IPS-18a (cell line): ENCODE results near the gene IQGAP1.
A peak's percentile ranks its signal among the peaks of the same experiment; 100 is the strongest.

Source experiments
- H3K27ac ChIP-seq: one replicate; pipeline ENCODE4 v1.5.1; 2013; ENCODE audit warnings: low read length
- H3K27me3 ChIP-seq: one replicate; pipeline ENCODE4 v1.6.1; 2013; ENCODE audit warnings: mild to moderate bottlenecking, low read length; ENCODE audit not compliant: control insufficient read depth, insufficient read depth
- H3K36me3 ChIP-seq: one replicate; pipeline ENCODE4 v1.6.1; 2013; ENCODE audit warnings: low read depth, low read length; ENCODE audit not compliant: control insufficient read depth
- H3K4me1 ChIP-seq: one replicate; pipeline ENCODE4 v1.6.1; 2013; ENCODE audit warnings: low read depth, low read length; ENCODE audit not compliant: control insufficient read depth
- H3K4me3 ChIP-seq: one replicate; pipeline ENCODE4 v1.5.1; 2013; ENCODE audit warnings: low read length
- H3K9ac ChIP-seq: one replicate; pipeline ENCODE4 v1.6.1; 2013; ENCODE audit warnings: mild to moderate bottlenecking, low read length, moderate library complexity
- H3K9me3 ChIP-seq: one replicate; pipeline ENCODE4 v1.6.1; 2013; ENCODE audit warnings: low read depth, low read length; ENCODE audit not compliant: control insufficient read depth

The IQGAP1 gene

DNA sequence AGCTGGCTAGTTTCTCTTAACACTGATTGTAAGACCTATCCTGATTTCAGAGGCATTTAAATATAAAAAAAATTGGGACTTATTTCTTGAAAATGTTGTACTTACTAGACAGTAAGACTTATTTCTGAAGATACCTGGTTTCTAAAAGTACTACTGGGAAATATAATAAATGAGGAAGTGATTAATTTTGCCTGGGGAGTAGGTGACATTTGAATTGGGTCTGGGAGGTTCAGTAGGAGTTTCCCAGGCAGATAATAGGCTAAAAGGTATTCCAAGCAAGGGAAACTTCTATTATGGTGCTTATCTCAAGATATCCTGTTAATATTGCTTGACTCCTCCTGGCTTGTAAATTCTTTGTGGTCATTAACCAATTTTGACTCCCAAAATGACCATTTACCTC is 6.5 kb upstream of the IQGAP1 start:
- Histone ChIP-seq H3K4me1 (no peaks in the 10 kb centered on the region), H3K9ac (no peak overlapping the region), H3K27me3 (no peaks in the 10 kb centered on the region), H3K36me3 (no peaks in the 10 kb centered on the region), H3K4me3 (no peak overlapping the region), H3K27ac (no peak overlapping the region), H3K9me3 (peaks cover 7% of the 10 kb centered on the region)

DNA sequence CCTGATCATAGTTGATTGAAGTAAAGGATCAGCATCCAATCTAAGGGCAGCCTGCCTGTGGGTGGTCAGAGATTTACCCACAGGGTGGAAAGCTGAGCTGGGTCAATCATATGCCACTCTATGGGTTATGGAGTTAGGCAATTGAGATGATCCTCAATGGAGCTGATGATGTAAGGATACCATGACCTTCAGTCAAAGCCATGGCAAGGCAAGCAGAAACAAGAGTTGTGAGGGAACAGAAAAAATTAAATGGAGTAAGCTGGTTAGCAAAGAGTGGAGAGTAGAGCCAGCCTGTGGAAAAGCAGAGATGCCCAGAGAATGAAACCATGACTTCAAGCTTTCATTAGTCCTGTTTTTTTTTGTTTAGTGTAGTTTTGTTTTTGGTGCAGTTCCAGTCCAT is 5.7 kb upstream of the IQGAP1 start:
- Histone ChIP-seq H3K27ac (no peak overlapping the region), H3K4me1 (no peaks in the 10 kb centered on the region), H3K9me3 (peaks cover 7% of the 10 kb centered on the region), H3K27me3 (no peaks in the 10 kb centered on the region), H3K36me3 (no peaks in the 10 kb centered on the region), H3K9ac (no peak overlapping the region), H3K4me3 (no peak overlapping the region)

DNA sequence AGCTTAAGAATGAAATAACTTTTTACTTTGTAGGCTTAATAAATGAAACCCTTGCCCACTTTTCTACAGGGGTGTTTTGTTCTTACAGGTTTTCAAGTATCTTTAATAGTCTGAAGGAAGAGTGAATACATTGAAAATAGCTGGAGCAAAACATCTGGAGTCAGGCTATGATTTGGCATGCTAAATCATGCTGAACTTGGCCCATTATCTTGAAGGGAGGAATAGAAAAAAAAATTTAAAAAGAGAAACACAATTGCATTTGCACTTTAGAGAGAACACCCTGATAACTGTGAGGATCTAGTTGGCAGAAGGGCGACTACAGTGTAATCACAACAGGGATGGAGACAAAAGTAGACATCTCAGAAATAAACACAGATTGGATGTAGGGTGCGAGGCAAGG is 1.8 kb upstream of the IQGAP1 start:
- Histone ChIP-seq H3K9ac (no peak overlapping the region), H3K27me3 (no peaks in the 10 kb centered on the region), H3K36me3 (no peaks in the 10 kb centered on the region), H3K27ac (no peak overlapping the region), H3K4me1 (peaks cover 9% of the 10 kb centered on the region), H3K4me3 (no peak overlapping the region), H3K9me3 (no peaks in the 10 kb centered on the region)

DNA sequence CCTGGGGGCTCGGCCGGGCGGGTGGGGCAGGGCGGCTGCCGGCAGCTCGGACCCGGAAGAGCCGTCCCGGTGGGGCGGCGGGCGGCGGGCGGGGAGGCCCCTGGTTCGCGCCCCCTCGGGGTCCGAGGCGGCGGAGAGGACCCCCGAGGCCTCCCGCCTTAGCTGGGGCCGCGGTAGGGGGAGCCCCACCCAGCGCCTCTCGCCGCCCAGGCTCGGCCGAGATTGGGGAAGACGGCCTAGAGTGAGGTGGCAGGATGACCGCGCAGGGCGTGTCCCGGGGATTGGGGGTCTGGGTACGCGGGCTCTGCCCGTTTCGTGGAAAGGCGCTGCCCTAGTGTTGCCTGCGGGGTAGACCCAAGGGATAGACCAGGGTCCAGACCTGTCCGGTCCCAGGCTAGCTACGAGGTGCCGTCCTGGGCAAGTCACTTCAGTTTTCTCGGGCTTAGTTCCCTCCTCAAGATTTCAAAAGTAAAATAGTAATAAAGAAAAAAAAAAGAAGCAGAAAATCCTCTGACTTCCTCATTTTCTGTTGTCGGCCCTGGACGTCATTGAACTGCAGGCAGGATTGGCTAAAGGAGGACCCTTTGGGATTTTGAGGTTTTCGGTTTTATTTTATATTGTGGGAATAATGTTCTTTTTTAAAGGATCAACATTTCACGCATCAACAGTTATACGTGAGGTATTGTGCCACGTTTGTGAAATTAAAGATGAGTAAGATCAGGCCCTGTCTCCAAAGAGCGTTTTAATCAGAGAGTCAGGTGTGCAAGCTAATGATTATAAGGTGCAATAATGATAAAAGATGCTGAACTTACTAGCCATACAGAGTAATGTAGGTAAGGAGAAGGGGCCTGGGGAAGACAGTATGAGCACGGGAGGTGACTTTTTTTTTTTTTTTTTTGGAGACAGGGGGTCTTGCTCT is 679 bp downstream of the IQGAP1 start:
- no peaks in the 10 kb centered on the region for H3K9me3 ChIP-seq
- H3K4me3 ChIP-seq, result peak overlapping the region; percentile 87
- H3K27me3 ChIP-seq, result no peaks in the 10 kb centered on the region
- H3K4me1 ChIP-seq, result peaks cover 26% of the 10 kb centered on the region
- H3K27ac ChIP-seq, result no peak overlapping the region
- H3K9ac ChIP-seq, result peak overlapping the region; percentile 73
- H3K36me3 ChIP-seq, result no peaks in the 10 kb centered on the region

DNA sequence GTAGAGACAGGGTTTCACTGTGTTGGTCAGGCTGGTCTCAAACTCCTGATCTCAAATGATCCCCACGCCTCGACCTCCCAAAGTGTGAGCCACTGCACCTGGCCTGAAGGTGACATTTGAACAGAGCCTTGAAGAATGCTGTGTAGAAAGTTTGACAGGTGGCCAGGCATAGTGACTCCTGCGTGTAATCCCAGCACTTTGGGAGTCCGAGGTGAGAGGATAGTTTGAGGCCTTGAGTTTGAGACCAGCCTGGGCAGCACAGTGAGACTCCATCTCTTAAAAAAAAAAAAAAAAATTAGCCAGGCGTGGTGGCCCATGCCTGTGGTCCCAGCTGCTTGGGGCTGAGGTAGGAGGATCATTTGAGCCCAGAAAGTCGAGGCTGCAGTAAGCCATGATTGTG is 1.5 kb downstream of the IQGAP1 start:
- no peaks in the 10 kb centered on the region for H3K27me3 ChIP-seq
- H3K9ac ChIP-seq, result no peak overlapping the region
- H3K9me3 ChIP-seq, result no peaks in the 10 kb centered on the region
- peak overlapping the region; percentile 87 for H3K4me3 ChIP-seq
- no peaks in the 10 kb centered on the region for H3K36me3 ChIP-seq
- no peak overlapping the region for H3K27ac ChIP-seq
- H3K4me1 ChIP-seq, result peaks cover 28% of the 10 kb centered on the region

DNA sequence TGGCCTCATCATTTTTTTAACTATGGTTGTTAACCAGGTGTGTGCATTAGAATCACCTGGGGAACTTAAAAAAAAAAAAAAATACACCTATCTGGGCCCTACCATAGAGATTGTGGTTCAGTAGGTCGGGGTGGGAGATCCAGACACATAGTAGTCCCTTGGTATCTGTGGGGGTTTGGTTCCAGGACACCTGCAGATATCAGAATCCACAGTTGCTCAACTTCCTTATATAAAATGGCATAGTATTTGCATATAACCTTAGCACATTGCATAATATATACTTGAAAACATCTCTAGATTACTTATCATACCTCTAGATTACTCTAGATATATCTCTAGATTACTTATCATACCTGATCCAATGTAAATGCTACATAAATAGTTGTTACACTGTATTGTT is 5.0 kb downstream of the IQGAP1 start:
- peaks cover 30% of the 10 kb centered on the region for H3K4me1 ChIP-seq

DNA sequence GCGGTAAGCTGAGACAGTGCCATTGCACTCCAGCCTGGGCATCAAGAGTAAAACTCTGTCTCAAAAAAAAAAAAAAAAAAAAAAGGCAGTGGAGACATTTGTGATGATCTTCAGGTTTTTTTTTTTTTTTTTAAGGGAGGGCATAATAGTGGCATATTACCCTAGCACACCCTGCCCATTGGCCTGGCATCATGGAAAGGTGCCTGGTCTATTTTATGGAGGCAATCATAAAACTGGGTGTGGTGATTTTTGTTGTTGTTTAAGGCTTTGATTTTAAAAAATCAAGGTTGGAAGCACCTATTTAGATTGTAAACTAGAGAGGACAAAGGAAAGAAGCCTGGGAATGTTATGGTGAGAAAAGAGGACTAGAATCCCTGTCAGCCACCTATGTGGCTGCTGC is 6.0 kb downstream of the IQGAP1 start:
- peaks cover 35% of the 10 kb centered on the region for H3K4me1 ChIP-seq
- H3K27ac ChIP-seq, result no peak overlapping the region
- H3K9ac ChIP-seq, result no peak overlapping the region
- H3K9me3 ChIP-seq, result no peaks in the 10 kb centered on the region
- H3K36me3 ChIP-seq, result no peaks in the 10 kb centered on the region
- H3K4me3 ChIP-seq, result no peak overlapping the region
- H3K27me3 ChIP-seq, result no peaks in the 10 kb centered on the region

More for the DNA sequence above, 5.0 kb downstream of the IQGAP1 start:
- Histone ChIP-seq H3K4me3 (no peak overlapping the region), H3K27me3 (no peaks in the 10 kb centered on the region), H3K9me3 (no peaks in the 10 kb centered on the region), H3K9ac (no peak overlapping the region), H3K27ac (no peak overlapping the region), H3K36me3 (no peaks in the 10 kb centered on the region)

DNA sequence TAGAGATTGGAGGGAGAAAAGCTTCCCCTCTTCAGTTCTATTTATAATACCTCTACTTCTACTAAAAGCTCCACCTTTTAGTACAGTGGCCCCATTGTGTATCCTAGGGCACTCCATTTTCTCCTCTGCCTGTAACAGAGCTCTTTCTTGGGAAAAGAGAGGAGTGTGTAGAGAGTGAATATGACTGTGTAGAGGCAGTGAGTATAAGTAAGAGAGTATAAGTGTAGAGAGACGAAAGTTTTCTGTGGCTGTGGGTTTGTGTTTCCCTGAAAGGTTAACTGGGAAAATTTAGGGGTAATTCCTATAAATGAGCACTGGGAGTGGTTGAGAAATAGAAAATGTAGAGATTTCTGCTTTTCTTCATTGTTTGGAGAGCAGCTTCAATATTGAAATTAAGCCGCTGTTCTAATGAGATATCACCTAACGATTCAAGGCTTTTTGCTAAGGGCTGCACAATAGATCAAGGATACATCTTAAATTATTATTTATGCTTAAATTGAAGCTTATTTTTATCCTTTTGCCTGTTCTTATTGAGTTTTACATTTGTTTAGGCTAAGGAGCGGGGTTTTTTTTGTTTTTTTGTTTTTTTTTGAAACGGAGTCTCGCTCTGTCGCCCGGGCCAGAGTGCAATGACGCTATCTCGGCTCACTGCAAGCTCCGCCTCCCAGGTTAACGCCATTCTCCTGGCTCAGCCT is 6.9 kb downstream of the IQGAP1 start:
- Histone ChIP-seq H3K27ac (no peak overlapping the region), H3K4me1 (peaks cover 41% of the 10 kb centered on the region), H3K4me3 (no peak overlapping the region)

DNA sequence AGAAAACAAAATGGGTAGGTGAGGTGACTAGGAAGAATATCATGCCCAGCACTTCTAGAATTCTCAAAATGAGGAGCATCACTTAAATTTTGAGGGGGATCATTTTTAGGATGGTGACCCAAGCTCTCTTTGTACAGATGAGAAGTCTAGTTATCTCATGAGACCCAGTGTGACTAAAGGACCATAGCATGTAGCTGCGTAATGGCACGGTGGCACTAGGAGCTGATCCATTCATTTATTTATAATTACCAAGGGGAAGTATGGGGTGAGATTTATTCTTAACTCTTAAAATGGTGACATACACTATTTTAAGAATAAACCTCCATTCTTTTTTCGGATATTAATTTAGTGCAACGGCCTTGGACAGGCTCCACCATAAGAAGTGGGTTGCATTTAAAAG is 8.3 kb downstream of the IQGAP1 start:
- Histone ChIP-seq H3K4me3 (no peak overlapping the region), H3K27me3 (no peaks in the 10 kb centered on the region), H3K4me1 (peaks cover 50% of the 10 kb centered on the region), H3K36me3 (no peaks in the 10 kb centered on the region), H3K27ac (no peak overlapping the region), H3K9ac (no peak overlapping the region), H3K9me3 (no peaks in the 10 kb centered on the region)

More for the DNA sequence above, 6.9 kb downstream of the IQGAP1 start:
- H3K27me3 ChIP-seq, result no peaks in the 10 kb centered on the region
- H3K9me3 ChIP-seq, result no peaks in the 10 kb centered on the region
- H3K36me3 ChIP-seq, result no peaks in the 10 kb centered on the region
- H3K9ac ChIP-seq, result no peak overlapping the region

DNA sequence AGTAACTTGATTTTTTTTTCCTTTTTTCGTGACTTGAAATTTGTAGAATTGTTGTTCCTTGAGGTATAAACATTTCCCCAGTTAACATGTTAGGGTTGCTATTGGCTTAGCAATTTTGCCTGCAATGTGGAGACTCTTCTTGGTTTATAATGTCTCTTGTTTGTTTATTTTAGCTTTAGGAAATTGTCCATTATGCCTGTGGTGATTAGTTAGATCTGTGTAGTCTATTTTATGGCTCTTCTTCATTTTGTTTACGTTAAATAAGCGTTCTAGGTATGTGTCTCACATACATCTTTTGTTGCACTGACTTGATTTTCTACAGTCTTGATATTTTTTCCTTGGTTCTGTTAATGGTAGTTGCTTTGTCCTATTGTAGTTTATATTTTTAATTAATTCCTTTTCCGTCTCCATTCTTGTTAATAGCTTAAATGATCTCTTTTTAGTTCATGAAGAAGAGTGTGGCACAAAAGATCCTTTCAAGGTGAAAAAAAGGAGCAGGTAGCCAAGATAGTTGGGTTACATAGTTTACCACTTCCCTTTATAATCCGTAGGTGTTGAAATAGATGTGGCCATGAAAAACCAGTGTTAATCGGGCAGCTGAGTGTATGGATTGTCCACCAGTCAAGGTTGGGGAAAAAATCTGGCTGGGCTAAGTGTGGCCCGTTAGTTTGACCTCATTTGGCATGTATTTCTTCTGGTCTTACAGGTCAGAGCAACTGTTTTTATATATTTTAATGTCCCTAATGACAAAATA is 12.1 kb downstream of the IQGAP1 start:
- Histone ChIP-seq H3K27ac (peak overlapping the region; percentile 83), H3K4me1 (peaks cover 41% of the 10 kb centered on the region), H3K36me3 (no peaks in the 10 kb centered on the region), H3K9ac (peak overlapping the region; percentile 64), H3K27me3 (no peaks in the 10 kb centered on the region), H3K4me3 (no peak overlapping the region), H3K9me3 (no peaks in the 10 kb centered on the region)

DNA sequence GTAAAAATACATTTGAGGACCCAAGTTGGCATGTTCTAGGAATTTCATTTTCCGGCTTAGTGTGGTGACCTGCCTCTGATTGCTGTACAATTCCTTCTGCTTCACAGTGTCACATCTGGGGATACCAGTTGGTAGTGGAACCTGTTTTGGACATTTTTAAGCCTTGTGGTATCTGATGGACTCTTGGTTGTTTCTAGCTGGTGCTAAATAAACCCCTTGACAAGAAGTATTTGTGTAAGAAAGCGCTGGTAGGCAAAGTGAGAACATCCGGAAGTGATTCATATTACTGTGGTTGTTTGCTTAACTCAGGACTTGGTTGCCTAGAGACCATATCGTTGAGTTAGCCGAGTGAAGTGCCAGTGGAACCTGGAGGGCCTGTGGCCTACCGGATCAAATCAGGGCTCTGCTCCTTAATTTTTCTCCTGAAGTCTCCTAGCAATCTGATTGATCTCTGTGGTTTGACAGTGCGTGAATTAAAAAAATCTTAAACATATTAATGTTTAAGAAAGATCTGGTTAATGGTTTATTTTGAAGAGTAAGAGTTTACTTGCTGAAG is 12.8 kb downstream of the IQGAP1 start:
- H3K36me3 ChIP-seq, result no peaks in the 10 kb centered on the region
- no peak overlapping the region for H3K4me3 ChIP-seq
- H3K4me1 ChIP-seq, result peaks cover 44% of the 10 kb centered on the region
- peak overlapping the region; percentile 83 for H3K27ac ChIP-seq
- no peaks in the 10 kb centered on the region for H3K9me3 ChIP-seq
- H3K27me3 ChIP-seq, result no peaks in the 10 kb centered on the region
- H3K9ac ChIP-seq, result peak overlapping the region; percentile 64
